ENCODE data around the gene PPFIBP2.

The PPFIBP2 gene

GRCh38 chr11:7668911-7669310, 155.1 kb downstream of the PPFIBP2 start:
- H3K27me3 ChIP-seq (ENCODE audit: control insufficient read depth, insufficient read depth, low read length), result no peaks in the 10 kb centered on the region
- H3K4me1 ChIP-seq, result peaks cover 41% of the 10 kb centered on the region
- H3K36me3 ChIP-seq (ENCODE audit: control insufficient read depth, insufficient read depth, low read length), result no peaks in the 10 kb centered on the region
- no peak for TF ChIP-seq CTCF (IDR thresholded peaks at IDR 0.05)
- H3K9me3 ChIP-seq (ENCODE audit: control insufficient read depth, low read length), result no peaks in the 10 kb centered on the region
- H3K9ac ChIP-seq, result no peak overlapping the region
- H2AFZ ChIP-seq, result no peak overlapping the region
- H3K4me2 ChIP-seq (ENCODE audit: low read length), result no peak overlapping the region
- no peak overlapping the region for H3K4me3 ChIP-seq (ENCODE audit: low read depth, low read length)
- H3K27ac ChIP-seq, result peak overlapping the region; percentile 91
- H3K79me2 ChIP-seq, result no peaks in the 10 kb centered on the region

- H3K4me3 ChIP-seq (ENCODE audit: low read depth, low read length), result no peak overlapping the region
- H3K4me1 ChIP-seq, result peaks cover 37% of the 10 kb centered on the region
- no peaks in the 10 kb centered on the region for H3K9me3 ChIP-seq (ENCODE audit: control insufficient read depth, low read length)
- H3K27ac ChIP-seq, result peak overlapping the region; percentile 91
- H3K79me2 ChIP-seq, result no peaks in the 10 kb centered on the region
- H3K4me2 ChIP-seq (ENCODE audit: low read length), result no peak overlapping the region
- H3K27me3 ChIP-seq (ENCODE audit: control insufficient read depth, insufficient read depth, low read length), result no peaks in the 10 kb centered on the region
- H3K36me3 ChIP-seq (ENCODE audit: control insufficient read depth, insufficient read depth, low read length), result no peaks in the 10 kb centered on the region
- TF ChIP-seq CTCF (IDR thresholded peaks at IDR 0.05), result no peak
- H2AFZ ChIP-seq, result no peak overlapping the region
- no peak overlapping the region for H3K9ac ChIP-seq
Observed at GRCh38 chr11:7670641-7671040, 156.8 kb downstream of the PPFIBP2 start.

GRCh38 chr11:7671347-7672215, 157.8 kb downstream of the PPFIBP2 start:
- Histone ChIP-seq H3K9me3 (ENCODE audit: control insufficient read depth, low read length) (no peaks in the 10 kb centered on the region), H3K36me3 (ENCODE audit: control insufficient read depth, insufficient read depth, low read length) (no peaks in the 10 kb centered on the region), H3K4me3 (ENCODE audit: low read depth, low read length) (no peak overlapping the region), H3K9ac (no peak overlapping the region), H3K27ac (peak overlapping the region; percentile 91), H3K27me3 (ENCODE audit: control insufficient read depth, insufficient read depth, low read length) (no peaks in the 10 kb centered on the region), H3K79me2 (no peaks in the 10 kb centered on the region), H3K4me1 (peaks cover 34% of the 10 kb centered on the region), H2AFZ (no peak overlapping the region), H3K4me2 (ENCODE audit: low read length) (peak overlapping the region; percentile 74)
- TF ChIP-seq CTCF (IDR thresholded peaks at IDR 0.05), result no peak

- H3K27ac ChIP-seq, result peak overlapping the region; percentile 91
- H2AFZ ChIP-seq, result no peak overlapping the region
- H3K9me3 ChIP-seq (ENCODE audit: control insufficient read depth, low read length), result no peaks in the 10 kb centered on the region
- H3K9ac ChIP-seq, result no peak overlapping the region
- no peak for TF ChIP-seq CTCF (IDR thresholded peaks at IDR 0.05)
- H3K36me3 ChIP-seq (ENCODE audit: control insufficient read depth, insufficient read depth, low read length), result no peaks in the 10 kb centered on the region
- H3K4me3 ChIP-seq (ENCODE audit: low read depth, low read length), result peak overlapping the region; percentile 63
- H3K4me2 ChIP-seq (ENCODE audit: low read length), result peak overlapping the region; percentile 74
- no peaks in the 10 kb centered on the region for H3K79me2 ChIP-seq
- peaks cover 33% of the 10 kb centered on the region for H3K4me1 ChIP-seq
- H3K27me3 ChIP-seq (ENCODE audit: control insufficient read depth, insufficient read depth, low read length), result no peaks in the 10 kb centered on the region
Observed at GRCh38 chr11:7672276-7672959, 158.6 kb downstream of the PPFIBP2 start.
